Measurements from ENCODE around the gene ENPP6.
"Not testable (repeated sequence)": the region's sequence is repeated elsewhere in the genome, so short reads cannot be mapped to it uniquely, and the experiment has no call there.

The ENPP6 gene

GRCh38 chr4:184234155-184234554, 16.5 kb upstream of the ENPP6 start:
- no peak for DNase-seq

GRCh38 chr4:184232975-184233374, 15.3 kb upstream of the ENPP6 start:
- DNase-seq = no peak

DNA sequence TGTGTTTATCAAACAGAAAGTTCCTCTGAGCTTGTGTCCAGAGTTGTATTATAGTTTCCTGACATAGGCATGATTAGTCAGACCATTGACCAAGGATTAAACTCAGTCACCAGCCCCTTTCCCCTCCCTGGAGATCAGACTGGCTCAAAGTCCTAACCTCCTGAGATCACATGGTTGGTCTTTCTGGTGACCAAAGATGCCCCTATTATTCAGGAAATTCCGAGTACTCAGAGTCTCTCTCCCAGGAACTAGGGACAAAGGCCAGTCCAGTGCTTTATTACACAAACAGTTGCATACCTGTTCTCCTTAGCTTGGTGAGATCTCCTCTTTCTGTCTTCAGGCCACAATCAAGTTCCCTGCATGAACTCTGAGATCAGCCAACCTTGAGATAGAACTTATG, 14.5 kb upstream of the ENPP6 start:
- no peak for DNase-seq

- DNase-seq = no peak
Measured at GRCh38 chr4:184231573-184231972, 13.9 kb upstream of the ENPP6 start.

DNA sequence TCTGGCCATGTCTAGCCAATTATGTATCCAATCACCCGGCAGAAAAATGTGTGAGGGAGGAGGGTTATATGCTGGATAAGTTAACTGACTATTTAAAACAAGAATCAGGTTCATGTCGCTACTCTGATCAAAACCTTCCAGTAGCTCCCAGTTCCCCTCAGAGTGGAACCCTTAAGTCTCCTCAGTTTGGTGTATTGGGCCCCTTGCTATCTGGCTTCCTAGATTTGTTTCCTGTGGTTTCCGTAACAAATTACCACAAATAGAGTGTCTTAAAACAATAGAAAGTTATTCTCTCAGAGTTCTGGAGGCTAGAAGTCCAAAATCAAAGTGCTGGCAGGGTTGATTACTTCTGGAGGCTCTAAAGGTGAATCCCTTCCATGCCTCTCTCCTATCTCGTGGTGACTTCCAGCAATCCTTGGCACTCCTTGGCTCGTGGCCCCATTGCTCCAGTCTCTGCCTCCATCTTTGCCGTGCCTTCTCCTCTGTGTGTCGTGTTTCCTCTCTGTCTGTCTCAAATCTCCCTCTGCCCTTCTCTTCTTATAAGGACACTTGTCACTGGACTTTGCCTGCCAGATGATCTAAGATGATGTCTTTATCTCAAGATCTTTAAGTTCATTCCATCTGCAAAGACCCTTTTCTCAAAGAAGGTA, 10.5 kb upstream of the ENPP6 start:
- no peak for DNase-seq

GRCh38 chr4:184216515-184216914, 1.2 kb downstream of the ENPP6 start:
- no peak for DNase-seq

DNA sequence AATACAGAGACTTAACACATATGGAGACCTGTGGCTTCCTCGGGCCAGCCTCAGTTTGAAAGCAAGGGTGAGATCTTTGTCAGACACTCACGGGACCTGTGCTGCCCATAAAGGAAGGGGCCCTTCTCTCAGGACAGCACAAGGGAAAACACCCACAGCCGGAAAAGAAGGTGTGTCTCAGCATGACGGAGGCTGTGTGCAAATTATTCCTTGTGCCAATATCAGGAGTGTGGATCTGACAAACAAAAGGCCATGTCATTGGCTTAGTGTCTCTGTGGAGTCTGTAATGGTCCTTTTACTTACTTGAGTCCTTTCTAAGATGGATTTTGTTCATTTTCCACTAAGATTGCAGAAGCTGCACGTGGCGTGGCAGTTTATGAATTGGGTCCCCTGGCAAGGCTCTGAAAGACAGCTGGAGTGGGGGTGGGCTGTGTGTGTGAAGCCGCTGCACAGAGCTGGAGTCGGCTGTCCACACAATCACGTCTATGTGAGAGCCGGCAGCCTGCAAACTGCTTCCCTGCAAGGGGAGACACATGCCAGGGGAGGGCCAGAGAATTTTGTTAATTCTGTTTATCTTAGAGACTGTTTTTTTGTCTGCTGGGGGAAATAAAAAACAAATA, 1.9 kb downstream of the ENPP6 start:
- no peak for DNase-seq

GRCh38 chr4:184214931-184215330, 2.7 kb downstream of the ENPP6 start:
- no peak for DNase-seq

- DNase-seq = not testable (repeated sequence)
Measured at GRCh38 chr4:184207734-184208607, 9.7 kb downstream of the ENPP6 start.

GRCh38 chr4:184205243-184205642, 12.4 kb downstream of the ENPP6 start:
- DNase-seq = no peak

DNA sequence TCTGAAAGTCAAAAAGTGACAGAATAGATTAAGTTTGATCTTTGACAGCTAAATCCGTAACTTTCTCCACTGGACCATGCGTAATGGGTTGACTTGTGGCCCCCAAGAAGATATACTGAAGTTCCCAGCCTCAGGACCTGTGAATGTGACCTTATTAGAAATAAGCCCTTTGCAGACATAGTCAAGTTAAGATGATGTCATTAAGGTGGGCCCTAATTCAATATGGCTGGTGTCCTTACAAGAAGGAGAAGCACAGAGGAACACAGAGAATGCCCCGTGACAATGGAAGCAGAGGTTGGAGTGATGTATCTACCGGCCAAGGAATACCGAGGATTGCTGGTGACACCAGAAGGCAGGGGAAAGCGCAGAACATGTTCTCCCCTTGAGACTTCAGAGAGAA, 14.4 kb downstream of the ENPP6 start:
- no peak for DNase-seq

DNA sequence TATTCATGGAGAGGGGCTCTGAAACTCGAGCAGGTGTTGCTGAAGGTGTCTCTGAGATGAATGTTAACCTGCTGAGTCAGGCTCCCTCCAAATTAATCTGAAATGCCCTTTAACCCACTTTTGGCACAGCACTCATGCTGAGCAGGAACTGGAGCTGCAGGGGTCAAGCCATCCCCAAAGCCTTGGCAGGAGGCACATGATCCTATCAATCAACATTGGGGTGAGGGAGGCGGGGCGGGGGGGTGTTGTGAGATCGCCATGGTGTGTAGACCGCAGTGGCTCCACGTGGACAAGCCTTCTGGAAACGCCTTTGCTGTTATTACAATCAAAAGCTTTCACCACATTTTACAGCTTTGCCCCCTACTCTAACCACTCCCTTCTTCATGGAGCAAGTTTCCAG, 16.5 kb downstream of the ENPP6 start:
- DNase-seq = no peak

DNA sequence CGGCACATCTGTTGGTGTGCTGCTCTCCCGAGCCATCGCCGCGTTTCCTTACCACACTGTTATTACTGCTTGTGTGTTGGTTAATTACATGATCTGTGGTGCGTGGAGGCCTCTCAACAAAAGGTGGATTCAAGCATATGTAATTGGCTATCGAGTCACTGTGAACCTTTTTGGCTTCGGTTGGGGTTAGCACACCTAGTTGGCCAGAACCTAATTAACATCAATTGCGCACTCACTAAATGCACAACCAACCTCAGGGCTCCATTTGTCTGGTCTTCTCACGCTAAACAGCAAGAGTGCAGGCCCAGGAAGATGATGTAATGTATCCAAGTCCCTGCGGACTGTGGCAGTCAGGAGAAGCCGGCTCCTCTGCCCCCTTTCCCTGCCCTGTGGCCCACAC, 17.4 kb downstream of the ENPP6 start:
- DNase-seq = no peak

GRCh38 chr4:184199780-184200179, 17.9 kb downstream of the ENPP6 start:
- no peak for DNase-seq

GRCh38 chr4:184198190-184198589, 19.5 kb downstream of the ENPP6 start:
- no peak for DNase-seq

GRCh38 chr4:184197536-184198082, 20.1 kb downstream of the ENPP6 start:
- DNase-seq = no peak

DNA sequence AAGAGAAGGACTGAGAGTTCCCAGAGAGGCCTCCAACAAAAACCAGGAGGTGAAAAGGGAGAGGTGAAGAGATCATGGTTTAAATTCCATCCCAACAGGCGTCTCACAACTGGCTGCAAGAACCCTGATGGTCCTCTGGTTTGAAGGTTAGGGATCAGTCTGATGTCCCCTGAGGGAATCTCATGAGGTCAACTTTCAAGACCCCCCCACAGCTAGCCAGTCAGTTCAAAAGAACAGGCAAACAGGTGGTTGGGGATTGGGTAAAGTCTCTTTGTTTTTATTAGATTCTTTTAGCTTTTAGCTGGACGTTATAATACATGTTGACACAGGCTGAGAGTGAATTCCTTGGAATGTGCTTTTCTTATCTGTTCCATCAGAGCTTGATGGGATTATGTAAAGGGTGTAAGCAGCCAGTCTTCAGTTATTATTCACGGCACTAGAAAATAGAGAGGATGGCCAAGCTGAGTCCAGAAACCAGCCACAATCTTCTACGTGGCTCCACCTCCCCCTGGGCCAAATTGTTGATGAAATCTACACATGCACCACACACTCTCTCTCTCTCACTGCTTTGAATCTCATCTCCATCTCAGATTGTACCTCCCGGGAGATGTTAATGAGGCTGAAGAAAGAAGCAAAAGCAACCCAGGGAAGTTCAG, 20.8 kb downstream of the ENPP6 start:
- DNase-seq = no peak

DNA sequence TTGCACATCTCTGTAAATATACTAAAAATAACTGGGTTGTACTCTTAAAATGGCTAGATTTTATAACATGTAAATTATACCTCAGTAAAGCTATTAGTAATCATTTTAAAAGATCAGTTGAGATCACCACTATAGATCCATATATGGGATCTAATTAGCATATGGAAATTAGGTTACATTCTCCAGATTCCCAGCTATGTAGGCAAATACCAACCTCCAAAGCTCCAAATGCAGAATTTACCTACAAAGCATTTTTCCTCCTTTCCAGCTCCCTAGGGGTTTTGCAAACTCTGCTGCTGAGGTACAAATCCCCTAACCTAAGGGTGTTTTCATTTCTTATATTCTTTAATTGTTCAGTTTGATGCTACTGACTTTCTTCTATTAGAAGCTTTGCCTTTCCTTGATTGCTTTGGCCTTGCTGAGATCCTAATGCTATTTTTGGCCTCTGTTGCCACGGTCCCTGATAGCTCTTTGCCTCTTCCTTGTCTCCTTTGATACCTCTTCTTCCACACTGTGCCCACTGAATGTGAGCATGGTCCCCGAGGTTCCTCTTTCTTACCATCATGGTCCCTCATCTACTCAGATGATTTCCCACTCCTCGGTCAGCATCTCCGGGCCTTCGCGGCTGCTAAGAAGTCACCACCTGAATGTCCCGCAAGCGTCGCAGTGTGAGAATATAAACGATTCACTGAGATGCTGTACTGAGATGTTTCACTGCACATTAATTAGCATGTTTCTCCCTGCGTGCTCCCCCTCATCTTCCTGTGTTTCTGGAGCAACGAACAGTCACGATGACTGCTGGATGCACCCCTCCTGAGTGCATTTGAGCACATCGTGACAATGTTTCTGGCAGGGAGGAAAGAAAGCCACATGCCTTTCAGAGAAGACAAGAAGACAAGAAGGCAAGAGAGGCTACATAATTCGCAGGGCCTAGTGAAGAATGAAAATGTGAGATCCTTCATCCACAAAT, 23.8 kb downstream of the ENPP6 start:
- no peak for DNase-seq

- DNase-seq = no peak
Measured at GRCh38 chr4:184192933-184193332, 24.7 kb downstream of the ENPP6 start.

DNA sequence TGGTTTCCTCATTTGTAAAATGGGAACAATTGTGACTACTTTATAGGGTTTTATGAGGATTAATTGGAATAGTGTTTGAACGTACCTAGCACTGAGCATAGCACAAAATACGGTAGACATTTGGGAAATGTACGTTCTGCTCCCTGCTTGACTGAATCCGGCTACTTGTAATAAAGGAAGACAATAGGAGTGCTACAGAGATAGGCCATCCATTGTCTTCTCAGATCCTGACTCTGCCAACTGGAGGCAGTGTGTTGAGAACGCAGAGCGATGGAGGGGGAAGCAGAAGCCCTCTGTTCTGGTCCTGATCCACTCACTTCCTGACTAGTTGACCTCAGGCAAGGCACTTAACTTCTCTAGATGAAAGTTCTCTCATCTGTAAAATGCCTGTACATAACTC, 26.4 kb downstream of the ENPP6 start:
- no peak for DNase-seq

- DNase-seq = no peak
Measured at GRCh38 chr4:184190711-184191110, 27.0 kb downstream of the ENPP6 start.

DNA sequence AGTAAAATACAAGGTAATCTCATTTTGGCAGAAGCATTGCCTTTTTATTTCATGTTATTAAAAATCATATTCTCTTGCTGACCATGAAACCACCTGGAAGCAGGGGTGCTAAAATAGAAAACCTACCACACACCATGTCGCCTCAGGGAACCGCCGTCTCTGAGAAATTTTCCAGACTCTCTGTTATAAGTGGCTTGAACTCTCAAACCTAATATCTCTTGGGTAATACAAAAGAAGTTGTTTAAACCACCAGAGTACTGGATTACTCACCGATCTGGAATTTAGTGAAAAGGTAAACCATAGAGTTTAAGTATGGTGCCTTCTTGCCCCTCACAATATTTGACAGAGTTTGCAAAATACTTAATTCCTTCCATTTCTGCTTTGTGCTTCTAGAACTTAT, 27.7 kb downstream of the ENPP6 start:
- DNase-seq = no peak
